ENCODE measurements around the gene CNOT11.
"Not testable (repeated sequence)": the region's sequence is repeated elsewhere in the genome, so short reads cannot be mapped to it uniquely, and the experiment has no call there.

The CNOT11 gene

GRCh38 chr2:101311696-101312017, 59.0 kb downstream of the CNOT11 start:
- no peak for DNase-seq

GRCh38 chr2:101316568-101316967, 63.9 kb downstream of the CNOT11 start:
- not testable (repeated sequence) for DNase-seq
